OCI-LY1 (cell line): Measurements from ENCODE around the gene BPIFB6.

Source experiments
- H2AFZ ChIP-seq: fragments of 200-600 bp; sonication (generic), shearing (Covaris generic); 2 replicates; pipeline ENCODE4 v1.6.0; 2014; ENCODE audit warnings: antibody characterized with exemption, mild to moderate bottlenecking, low read length
- H3F3A ChIP-seq: fragments of 200-600 bp; sonication (generic), shearing (Covaris generic); 2 replicates; pipeline ENCODE4 v1.6.0; 2014; ENCODE audit warnings: mild to moderate bottlenecking, antibody characterized with exemption, low read length, moderate library complexity; ENCODE audit not compliant: insufficient read depth
- H3K27ac ChIP-seq: fragments of 200-600 bp; sonication (generic); 2 replicates; pipeline ENCODE4 v1.5.1; 2014; ENCODE audit warnings: low read length, mixed run types, mild to moderate bottlenecking, low read depth; ENCODE audit not compliant: poor library complexity, severe bottlenecking
- H3K27me3 ChIP-seq: fragments of 200-600 bp; sonication (generic); 2 replicates; pipeline ENCODE4 v1.6.0; 2014; ENCODE audit warnings: antibody characterized with exemption, mild to moderate bottlenecking, low read length, moderate library complexity; ENCODE audit not compliant: insufficient read depth
- H3K36me3 ChIP-seq: fragments of 200-600 bp; sonication (generic); 2 replicates; pipeline ENCODE4 v1.6.1; 2014; ENCODE audit warnings: mild to moderate bottlenecking, antibody characterized with exemption, low read length, moderate library complexity, mixed read lengths; ENCODE audit not compliant: insufficient read depth
- H3K4me1 ChIP-seq: fragments of 200-600 bp; sonication (generic); 2 replicates; pipeline ENCODE4 v1.5.1; 2014; ENCODE audit warnings: mild to moderate bottlenecking, low read length, moderate library complexity; ENCODE audit not compliant: insufficient read depth, severe bottlenecking
- H3K4me2 ChIP-seq: fragments of 200-600 bp; sonication (generic), shearing (Covaris generic); 2 replicates; pipeline ENCODE4 v1.6.1; 2014; ENCODE audit warnings: low read length
- H3K4me3 ChIP-seq: fragments of 200-600 bp; sonication (generic); 2 replicates; pipeline ENCODE4 v1.5.1; 2014; ENCODE audit warnings: low read length, low read depth, mild to moderate bottlenecking, mixed read lengths; ENCODE audit not compliant: poor library complexity, severe bottlenecking
- H3K79me2 ChIP-seq: fragments of 200-600 bp; shearing (Covaris generic); 2 replicates; pipeline ENCODE4 v1.6.1; 2016; ENCODE audit warnings: mixed run types, low read length, mixed read lengths; ENCODE audit not compliant: insufficient read depth
- H3K9ac ChIP-seq: fragments of 200-600 bp; sonication (generic), shearing (Covaris generic); 2 replicates; pipeline ENCODE4 v1.6.1; 2014; ENCODE audit warnings: mild to moderate bottlenecking, low read length, mixed read lengths
- H3K9me2 ChIP-seq: fragments of 200-600 bp; sonication (generic), shearing (Covaris generic); 2 replicates; pipeline ENCODE4 v1.6.1; 2014; ENCODE audit warnings: low read depth, mild to moderate bottlenecking, low read length, mixed read lengths
- H3K9me3 ChIP-seq: fragments of 200-600 bp; shearing (Covaris generic); 2 replicates; pipeline ENCODE4 v1.6.1; 2014; ENCODE audit warnings: low read length, mixed read lengths
- H4K20me1 ChIP-seq: fragments of 200-600 bp; sonication (generic), shearing (Covaris generic); 2 replicates; pipeline ENCODE4 v1.6.0; 2016; ENCODE audit warnings: mild to moderate bottlenecking, low read length; ENCODE audit not compliant: insufficient read depth
- EZH2 ChIP-seq: fragments of 200-600 bp; sonication (generic), shearing (Covaris generic); IDR thresholded peaks from 2 replicates; pipeline ENCODE4 v1.8.0; 2017; ENCODE audit warnings: borderline replicate concordance, mixed run types, mild to moderate bottlenecking, antibody characterized with exemption, low read length, moderate library complexity, mixed read lengths
- TF ChIP-seq, protein P1 (sequence below): fragments of 200-600 bp; sonication (generic), shearing (Covaris generic); IDR thresholded peaks from 2 replicates; pipeline ENCODE4 v1.5.1; 2017; ENCODE audit warnings: mild to moderate bottlenecking, antibody characterized with exemption, low read length, moderate library complexity, mixed read lengths

The BPIFB6 gene

DNA sequence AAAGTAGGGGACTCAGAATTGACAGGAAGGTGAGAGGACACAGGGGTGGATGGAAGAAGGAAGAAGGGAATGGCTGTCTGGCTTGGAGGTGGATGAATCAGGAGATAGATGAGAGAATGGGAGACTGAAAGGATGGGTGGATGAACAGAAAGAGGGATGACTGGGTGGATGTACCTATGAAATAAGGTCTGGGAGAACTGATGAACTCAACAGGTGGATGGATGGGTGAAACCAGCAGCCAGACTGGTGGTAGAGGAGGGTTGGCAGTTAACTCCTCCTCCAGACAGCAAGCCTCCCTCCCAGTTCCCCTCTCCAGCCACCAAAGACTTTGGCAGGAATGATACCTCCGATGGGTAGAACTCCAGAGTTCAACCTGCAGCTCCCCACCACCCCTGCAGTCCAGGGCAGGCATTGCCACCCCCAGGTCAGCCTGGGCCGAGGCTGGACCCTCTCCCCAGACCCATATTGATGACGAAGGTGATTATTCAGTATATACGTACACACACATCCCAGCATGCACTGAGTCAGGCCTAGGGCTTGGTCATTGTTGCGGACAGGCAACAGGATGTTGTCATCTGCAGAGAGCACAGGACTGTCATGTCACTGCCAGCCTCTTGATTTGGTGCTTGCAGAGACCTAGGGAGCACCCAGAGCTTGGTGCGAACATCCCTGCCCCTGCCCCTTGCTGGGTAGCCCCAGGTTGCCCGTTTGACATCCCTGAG is 29.2 kb upstream of the BPIFB6 start:
- Histone ChIP-seq H3K4me3 (no peak overlapping the region), H3K9ac (no peak overlapping the region)

DNA sequence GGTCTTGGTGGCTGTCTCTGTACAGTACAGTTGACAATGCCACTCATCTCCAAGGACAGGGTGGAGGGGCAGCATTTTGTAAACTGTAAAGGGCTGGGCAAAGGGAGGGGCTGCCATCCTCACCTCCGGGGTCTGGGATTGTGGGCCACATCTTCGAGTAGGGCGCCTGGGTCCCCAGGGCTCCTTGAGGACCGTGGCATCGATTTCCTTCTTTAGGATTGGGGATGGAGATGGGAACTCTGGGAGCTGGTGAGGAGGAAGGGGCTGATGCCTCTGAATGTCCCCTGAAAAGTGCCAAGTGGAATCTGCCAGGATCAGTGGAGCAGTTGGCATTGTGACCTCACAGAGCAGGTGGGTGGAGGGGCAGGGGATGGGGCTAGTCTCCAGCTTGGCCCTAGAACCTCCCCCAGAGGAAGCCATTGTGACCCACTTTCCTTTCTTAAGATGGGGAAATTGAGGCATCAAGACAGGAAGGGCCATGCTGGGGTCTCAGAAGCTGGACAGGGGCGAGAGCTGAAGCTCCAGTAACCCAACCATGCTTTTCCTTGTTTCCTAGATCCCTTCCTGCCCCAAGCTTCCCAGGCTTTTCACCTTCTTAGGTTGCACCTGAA is 27.2 kb upstream of the BPIFB6 start, which contains the start of gene SUN5:
TSS of gene SUN5 (minus strand) at position 293 of the 611 bp plus-strand sequence. CDS start at position 200, 93 bp downstream.
- no peak within 1 kb of the TSS for H3K4me3 ChIP-seq
- H3K9ac ChIP-seq = no peak within 1 kb of the TSS
- peaks cover 4% of the 10 kb centered on the region; the same call in 1 of the 2 replicates for H3K27me3 ChIP-seq
- H4K20me1 ChIP-seq = no peaks in the 10 kb centered on the region
- H3K4me2 ChIP-seq = no peak within 1 kb of the TSS
- no peaks in the 10 kb centered on the region for H3K9me2 ChIP-seq
- no peaks in the 10 kb centered on the region for H3K79me2 ChIP-seq
- no peak for TF ChIP-seq EZH2
- TF ChIP-seq, protein P1, sequence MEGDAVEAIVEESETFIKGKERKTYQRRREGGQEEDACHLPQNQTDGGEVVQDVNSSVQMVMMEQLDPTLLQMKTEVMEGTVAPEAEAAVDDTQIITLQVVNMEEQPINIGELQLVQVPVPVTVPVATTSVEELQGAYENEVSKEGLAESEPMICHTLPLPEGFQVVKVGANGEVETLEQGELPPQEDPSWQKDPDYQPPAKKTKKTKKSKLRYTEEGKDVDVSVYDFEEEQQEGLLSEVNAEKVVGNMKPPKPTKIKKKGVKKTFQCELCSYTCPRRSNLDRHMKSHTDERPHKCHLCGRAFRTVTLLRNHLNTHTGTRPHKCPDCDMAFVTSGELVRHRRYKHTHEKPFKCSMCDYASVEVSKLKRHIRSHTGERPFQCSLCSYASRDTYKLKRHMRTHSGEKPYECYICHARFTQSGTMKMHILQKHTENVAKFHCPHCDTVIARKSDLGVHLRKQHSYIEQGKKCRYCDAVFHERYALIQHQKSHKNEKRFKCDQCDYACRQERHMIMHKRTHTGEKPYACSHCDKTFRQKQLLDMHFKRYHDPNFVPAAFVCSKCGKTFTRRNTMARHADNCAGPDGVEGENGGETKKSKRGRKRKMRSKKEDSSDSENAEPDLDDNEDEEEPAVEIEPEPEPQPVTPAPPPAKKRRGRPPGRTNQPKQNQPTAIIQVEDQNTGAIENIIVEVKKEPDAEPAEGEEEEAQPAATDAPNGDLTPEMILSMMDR = no peak
- H3K9me3 ChIP-seq = no peaks in the 10 kb centered on the region
- no peak within 1 kb of the TSS for H3K27ac ChIP-seq
- no peaks in the 10 kb centered on the region for H3K36me3 ChIP-seq
- H3F3A ChIP-seq = no peaks in the 10 kb centered on the region
- no peak within 1 kb of the TSS for H2AFZ ChIP-seq
- no peaks in the 10 kb centered on the region for H3K4me1 ChIP-seq

More for the DNA sequence above, 29.2 kb upstream of the BPIFB6 start:
- no peak overlapping the region for H3K27ac ChIP-seq
- no peaks in the 10 kb centered on the region for H3K9me2 ChIP-seq
- H3F3A ChIP-seq = no peaks in the 10 kb centered on the region
- H2AFZ ChIP-seq = no peak overlapping the region
- H3K27me3 ChIP-seq = peaks cover 4% of the 10 kb centered on the region; the same call in 1 of the 2 replicates
- no peaks in the 10 kb centered on the region for H3K79me2 ChIP-seq
- H3K4me2 ChIP-seq = no peak overlapping the region
- H3K36me3 ChIP-seq = no peaks in the 10 kb centered on the region
- TF ChIP-seq, protein P1 = no peak
- no peak for TF ChIP-seq EZH2
- no peaks in the 10 kb centered on the region for H3K9me3 ChIP-seq
- no peaks in the 10 kb centered on the region for H4K20me1 ChIP-seq
- no peaks in the 10 kb centered on the region for H3K4me1 ChIP-seq

DNA sequence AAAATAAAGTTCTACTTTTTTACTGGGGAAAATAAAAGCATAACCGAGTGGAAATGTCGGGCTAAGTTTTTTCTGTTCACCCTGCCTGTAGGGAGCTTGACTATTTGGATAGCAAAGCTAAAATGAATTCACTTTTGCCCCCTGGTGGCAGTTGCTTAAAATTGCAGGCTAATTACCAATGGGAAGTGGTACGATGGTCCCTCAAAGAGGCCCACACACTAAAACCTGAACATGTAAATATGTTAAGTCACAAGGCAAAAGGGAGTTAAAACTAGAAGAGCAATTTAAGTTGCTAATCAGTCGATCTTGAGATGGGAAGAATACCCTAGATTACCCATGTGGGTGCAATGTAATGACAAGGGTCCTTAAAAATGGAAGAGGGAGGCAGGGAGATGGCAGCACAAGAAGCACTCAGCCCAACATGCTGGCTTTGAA is 26.3 kb upstream of the BPIFB6 start:
- no peak overlapping the region for H3K9ac ChIP-seq
- H3K9me3 ChIP-seq = no peaks in the 10 kb centered on the region
- no peaks in the 10 kb centered on the region for H3K9me2 ChIP-seq
- no peaks in the 10 kb centered on the region for H3F3A ChIP-seq
- no peaks in the 10 kb centered on the region for H3K27me3 ChIP-seq
- TF ChIP-seq EZH2 = no peak
- TF ChIP-seq, protein P1 = peak; percentile 75
- no peak overlapping the region for H3K4me2 ChIP-seq
- H3K27ac ChIP-seq = no peak overlapping the region
- no peaks in the 10 kb centered on the region for H3K4me1 ChIP-seq
- H4K20me1 ChIP-seq = no peaks in the 10 kb centered on the region
- H3K4me3 ChIP-seq = no peak overlapping the region
- no peak overlapping the region for H2AFZ ChIP-seq
- no peaks in the 10 kb centered on the region for H3K79me2 ChIP-seq
- H3K36me3 ChIP-seq = no peaks in the 10 kb centered on the region
